GM19239 (cell line): ENCODE data around the gene BOD1L1.

Source experiments
- DNase-seq: peaks from one replicate; pipeline ENCODE4 v3.0.0; 2011; ENCODE audit warnings: low spot score; ENCODE audit not compliant: insufficient read length
- FAIRE-seq: peaks from 2 replicates; lab custom pipeline; 2011; peaks lifted over from hg19 to GRCh38; lab: Jason Lieb, UNC

The BOD1L1 gene

DNA sequence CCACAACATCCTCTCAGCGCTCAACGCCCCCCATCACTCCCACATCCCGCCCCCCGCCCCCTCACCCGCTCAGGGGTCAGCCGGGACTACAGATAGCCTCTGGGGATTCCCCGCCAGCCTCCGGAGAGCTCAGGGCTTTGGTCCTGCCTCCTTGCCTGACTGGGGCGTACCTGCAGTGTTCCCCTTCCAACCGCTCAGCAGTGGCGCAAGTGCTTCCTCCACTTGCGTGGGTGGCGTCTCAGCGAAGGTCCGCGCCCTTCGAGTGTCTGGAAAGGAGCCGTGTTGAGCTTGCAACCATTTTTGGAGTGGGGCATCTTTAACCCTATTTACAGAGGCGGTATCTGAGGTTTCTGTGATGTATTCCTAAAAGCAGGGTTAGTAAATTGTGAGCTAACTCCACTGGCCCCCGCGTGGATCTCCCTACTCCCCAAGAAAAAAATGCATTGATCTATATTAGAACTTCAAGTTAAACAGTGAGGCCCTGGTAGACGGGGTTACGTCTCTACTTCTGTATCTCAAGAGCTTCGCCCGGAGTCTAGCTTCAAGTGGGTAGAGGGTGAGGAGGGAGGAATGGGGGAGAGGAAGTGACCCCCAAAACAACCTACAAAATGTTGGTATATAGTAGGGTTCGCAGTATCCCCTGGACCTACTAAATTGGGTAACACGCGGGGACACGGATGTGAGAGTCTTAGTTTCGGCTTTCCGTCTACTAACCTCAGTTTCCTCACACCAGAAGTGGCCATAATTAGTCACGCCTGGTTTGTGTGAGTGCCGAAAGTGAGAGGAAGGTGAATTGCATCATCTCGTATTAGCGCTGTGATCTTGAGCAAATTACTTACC, 99.3 kb downstream of the BOD1L1 start:
- peak; percentile 80 for FAIRE-seq
- no peak for DNase-seq

GRCh38 chr4:13527192-13527980, 100.1 kb downstream of the BOD1L1 start:
- FAIRE-seq, result no peak
- no peak for DNase-seq

- DNase-seq, result no peak
- FAIRE-seq, result no peak
Measured at GRCh38 chr4:13526658-13527057, 100.9 kb downstream of the BOD1L1 start.

DNA sequence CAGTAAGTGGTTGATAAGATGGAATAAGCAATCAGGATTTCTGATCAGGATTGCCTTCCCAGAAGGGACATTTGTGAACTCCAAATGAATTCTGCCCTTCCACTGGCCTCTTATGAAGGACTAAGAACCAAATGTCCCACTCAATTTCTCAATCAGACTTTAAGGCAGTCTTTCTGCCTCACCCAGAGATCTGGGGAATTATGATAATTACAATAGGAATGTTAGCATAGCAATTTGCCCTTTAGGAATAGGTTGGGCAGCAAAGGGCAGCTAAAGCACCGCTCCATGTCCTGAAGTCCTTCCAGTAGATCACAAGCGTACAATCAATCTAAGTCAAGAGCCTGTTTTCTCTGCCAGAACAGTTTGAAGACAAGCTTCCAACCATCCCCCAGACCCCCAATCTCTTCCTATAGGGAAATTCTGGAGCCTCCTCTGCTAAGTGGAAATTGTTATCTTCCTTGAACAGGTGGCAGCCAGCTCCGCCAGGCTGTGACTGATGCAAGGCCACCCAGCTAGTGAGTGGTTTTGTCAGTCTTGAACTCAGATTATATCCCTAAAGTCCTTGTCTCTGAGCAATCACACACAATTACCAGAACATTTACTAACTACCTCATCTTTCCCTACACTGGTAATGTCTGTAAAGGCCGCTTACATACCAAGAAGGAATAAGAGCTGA, 101.8 kb downstream of the BOD1L1 start:
- DNase-seq (no peak), FAIRE-seq (no peak)

DNA sequence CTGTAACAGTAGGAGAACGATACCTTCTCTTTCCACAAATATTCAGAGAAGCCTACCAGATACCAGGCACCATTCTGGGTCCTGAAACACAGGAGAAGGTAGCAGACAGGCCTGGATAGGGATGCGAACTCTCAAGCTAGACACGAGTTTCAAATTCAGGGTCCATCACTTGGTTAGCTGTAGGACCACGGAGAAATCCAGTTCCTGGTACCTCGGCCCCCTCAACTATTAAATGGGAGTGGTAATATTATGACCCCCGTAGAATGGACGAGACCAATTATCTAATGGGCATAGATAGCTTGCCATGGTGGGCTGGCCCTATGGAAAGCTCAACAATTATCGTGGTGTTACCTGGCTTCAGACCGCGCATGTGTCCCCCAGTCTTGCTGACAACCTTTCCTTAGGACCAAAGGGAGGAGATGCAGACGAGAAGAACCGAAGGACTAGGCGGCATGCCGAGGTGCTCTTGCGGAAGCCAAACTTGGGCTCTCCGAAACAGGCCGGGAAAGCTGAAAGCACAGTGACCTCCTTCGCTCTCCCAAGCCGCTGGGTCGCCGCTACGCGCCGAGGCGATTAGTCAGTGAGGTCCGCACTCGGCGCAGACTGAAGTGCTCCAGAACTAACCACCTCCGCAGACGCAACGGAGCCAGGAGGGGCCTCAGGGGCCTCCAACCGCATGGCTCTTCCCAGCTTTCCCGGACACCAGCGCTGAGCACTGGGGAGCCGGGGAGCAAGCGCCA, 102.9 kb downstream of the BOD1L1 start:
- DNase-seq (no peak), FAIRE-seq (no peak)

DNA sequence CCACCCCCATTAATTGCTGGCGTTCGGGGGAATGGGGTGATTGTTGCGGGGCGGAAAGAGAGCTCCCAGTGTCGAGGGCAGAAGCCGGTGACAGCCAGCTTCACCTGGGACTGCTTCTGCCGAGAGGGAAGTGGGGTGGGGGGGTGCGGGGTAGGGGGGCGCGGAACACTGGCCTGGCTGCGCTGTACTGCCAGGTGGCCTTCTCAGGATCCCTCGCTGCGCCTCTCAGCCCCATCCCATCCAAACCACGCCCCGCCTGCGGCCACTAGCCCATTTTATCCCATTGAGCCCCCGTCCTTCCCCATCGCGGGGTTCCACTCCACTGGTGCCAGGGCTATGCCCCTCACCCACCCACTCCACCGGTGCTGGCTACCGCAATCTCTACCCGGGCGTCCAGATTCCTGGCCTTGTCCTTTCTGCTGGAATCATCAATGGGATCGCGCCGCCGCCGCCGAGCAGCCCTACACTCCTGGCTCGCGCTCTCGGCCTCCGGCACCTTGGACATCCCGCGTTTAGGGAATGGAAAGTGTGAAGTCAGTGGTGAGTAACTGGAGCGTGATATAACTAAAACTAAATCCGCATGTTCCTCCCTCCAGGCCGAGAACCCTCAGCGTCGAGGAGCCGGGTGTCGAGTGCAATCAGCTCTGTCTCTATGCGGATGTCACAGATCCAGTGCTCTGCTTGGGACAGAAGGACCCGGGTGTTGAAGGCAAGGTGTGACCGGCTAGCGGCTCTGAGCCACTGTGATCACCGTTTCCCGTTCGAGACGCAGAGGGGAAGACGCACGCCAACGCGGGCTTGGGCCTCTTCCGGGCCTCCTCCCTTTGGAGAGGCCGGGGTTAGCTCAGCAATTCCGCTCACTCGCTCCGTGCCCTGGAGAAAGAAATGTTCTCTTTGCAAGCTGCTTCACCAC, 103.7 kb downstream of the BOD1L1 start:
- DNase-seq, result no peak
- FAIRE-seq, result no peak

GRCh38 chr4:13523105-13523477, 104.4 kb downstream of the BOD1L1 start:
- DNase-seq (no peak), FAIRE-seq (no peak)

DNA sequence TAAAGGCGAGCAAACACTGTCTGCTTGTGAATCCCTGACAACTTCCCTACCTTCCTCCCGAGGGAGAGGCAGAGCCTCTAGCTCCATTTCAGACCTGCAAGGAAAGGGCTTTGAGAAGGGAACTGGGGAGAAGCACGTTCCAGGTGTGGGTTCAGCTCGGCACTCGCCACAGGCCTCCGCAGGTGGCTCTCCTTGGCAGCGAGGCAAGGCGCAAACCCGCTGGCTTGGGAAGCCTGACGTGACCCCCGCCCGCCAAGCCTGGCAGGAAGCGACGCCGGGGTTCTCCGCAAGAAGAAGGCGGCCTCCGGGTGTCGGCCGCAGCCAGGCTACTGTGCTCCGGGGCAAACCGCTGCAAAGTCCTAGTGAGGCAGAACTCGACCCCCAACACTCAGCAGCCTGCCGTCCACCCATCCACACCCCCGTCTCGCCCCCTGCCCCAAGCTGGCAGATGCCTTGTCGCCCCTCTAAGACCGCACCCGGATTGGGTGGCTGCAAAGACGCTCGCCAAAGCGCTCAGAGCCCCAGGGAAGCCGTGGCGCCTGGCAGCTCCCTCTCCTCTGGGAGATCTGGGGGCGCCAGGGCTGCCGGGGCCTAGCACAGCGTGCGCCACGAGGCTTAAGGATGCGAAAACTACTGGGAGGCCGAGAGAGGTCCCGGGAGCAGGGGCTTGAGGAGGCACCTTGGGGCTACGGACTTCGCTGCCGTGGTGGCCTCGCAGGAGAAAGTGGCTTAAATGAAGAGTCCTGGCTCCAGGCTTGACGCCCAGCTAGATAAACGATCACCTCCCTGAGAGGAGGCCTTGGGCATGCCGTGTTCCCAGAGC, 105.0 kb downstream of the BOD1L1 start:
- no peak for DNase-seq
- no peak for FAIRE-seq

DNA sequence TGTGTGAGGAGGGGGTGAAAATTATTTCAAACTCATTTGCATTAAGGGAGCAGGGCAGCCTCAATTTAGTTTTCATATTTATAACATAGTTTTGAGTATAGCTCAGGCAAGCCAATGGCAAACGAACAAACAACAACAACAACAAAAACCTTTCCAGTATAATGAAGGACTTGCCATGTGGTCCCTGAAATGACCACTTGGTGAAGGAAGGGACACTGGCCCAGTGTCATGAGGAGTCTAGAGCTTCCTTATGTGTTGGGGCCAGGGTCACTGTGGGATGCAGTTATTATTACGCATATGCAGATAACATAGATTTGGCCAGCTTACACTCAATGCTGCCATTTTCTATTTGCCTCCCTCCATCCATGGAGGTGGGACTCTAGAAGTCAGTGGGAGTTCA, 106.5 kb downstream of the BOD1L1 start:
- no peak for FAIRE-seq

More for the DNA sequence above, 106.5 kb downstream of the BOD1L1 start:
- DNase-seq, result no peak
